NCI-H345 (cell line): Measurements from ENCODE around the gene IQGAP2.
"Not testable (repeated sequence)": the region's sequence is repeated elsewhere in the genome, so short reads cannot be mapped to it uniquely, and the experiment has no call there.

Experiments
- DNase-seq: peaks from one replicate; lab custom pipeline; 2025; lab: John Stamatoyannopoulos, UW

The IQGAP2 gene

DNA sequence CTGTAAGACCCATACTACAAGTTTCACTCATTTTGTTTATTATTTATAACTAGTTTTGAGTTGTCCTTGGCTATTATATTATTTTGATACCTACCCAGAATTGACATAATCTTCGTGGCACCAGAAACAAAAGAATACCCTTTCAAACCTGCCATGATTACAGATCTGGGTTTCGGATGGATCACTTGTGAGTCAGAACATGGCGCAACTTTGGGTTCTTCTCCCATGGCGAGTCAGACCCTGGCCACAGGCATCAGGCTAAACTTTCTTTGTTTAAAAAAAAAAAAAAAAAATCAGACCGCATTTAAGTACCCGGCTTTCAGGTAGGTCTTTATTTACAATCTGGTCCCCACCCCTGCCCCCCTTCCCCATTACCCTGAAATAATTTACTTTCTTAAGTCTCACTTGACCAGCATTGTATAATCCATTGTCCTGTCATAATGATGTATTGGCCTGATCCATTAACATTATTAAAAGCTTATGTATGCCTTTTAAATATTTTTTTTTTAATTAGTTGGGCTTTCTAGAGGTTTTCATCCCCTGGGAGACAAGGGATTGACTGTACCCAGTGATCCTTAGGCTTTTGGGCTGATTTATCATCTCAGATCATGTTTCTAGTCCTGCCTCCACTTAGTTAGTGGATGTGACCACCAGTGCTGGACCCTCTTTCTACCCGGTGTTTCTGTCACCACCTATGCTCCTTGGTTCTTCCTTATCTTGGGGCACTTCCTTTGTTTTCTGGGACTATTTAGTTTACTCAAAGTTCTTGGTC, 176.3 kb downstream of the IQGAP2 start:
- DNase-seq, result no peak

DNA sequence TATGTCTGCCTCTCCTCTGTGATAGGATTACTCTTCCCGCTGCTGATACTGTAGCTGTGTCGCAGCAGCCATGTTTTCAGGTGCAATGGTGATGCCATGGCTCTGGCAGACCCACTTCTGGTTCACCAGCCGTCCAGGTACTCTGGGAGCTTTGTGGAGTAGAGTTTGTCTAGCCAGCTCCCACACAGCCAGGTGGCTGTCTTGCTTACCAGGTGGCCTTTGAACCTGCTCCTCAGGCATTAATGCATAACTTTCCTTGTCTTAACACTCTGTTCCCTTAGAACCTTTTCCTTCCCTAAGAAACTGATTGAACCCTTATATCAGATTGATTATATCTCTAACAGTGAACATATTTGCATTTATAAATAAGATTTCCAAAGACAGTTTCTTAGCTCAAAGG, 177.9 kb downstream of the IQGAP2 start:
- no peak for DNase-seq

DNA sequence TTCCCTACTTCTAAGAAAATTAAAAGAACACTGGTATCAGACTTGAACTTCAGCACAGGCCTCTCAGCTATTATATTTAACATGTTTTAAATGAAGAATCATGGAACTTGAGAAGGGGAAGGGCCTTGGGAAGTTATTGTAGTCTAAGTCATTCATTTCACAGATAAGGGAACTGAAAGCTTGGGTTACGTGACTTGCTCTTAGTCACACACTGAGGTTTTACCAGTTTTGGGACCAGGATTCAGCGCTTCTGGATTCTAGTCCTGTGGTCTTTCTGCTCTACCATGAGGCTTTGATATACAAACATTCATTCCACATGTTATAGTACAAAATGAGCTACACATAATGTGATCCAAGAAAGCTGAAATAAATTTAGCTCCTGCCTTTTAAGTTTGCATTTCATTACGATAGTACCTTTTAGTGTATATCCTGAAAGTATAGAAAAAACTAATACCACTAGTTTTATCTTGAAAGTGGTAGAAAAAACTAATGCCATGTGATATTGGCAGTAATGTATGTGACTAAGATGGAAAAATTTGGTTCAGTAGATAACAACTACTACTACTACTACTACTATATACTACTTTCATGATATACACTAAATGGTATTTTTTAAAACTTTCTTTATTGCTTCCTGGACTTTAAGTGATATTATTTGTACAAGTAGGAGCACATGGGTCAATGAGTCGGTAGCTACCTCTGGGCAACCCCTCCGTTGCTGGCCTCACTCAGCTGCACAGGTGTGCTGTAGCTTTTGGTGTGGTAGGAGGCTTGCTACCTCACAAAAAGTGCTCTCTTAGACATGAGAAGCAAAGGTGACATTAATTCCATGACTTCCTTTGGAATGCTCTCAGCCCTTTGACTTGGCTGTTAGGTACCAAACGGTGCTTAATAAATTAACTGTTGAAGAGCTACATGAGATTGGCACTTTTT, 179.4 kb downstream of the IQGAP2 start:
- DNase-seq, result no peak

DNA sequence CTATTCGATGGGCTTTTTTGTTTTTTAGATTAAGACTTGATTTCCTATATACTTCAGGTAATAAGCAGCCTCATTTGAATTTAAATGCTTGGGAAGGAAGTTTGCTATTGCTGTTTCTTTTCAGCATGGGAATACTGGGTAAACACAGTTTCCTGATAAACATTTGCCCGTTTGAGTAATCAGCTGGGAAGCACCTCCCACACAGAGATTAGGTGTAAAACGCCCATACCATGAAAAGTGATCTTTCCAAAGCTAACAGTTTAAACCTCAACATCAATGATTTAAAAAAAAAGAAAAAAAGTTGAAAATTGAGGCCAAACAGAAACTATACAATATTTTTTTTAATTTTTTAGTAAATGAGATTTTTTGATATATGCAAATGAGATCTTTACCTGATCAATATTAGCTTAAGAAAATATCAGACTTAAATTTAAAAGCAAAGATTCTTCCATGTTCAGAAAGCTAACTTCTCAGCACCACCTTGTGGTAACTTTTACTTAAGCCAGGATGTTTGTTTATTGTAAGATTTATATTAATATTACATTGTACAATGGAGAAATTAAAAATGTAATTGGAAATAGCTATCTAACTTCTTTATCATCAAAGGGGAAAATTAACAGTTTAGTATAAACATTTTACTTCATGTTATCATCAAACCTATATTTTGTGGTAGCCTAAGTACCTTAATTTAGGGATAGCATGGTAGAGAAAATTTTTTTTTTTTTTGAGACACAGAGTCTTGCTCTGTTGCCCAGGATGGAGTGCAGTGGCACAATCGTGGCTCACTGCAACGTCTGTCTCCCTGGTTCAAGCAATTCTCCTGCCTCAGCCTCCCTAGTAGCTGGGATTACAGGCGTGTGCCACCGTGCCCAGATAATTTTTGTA, 180.3 kb downstream of the IQGAP2 start:
- DNase-seq, result no peak

DNA sequence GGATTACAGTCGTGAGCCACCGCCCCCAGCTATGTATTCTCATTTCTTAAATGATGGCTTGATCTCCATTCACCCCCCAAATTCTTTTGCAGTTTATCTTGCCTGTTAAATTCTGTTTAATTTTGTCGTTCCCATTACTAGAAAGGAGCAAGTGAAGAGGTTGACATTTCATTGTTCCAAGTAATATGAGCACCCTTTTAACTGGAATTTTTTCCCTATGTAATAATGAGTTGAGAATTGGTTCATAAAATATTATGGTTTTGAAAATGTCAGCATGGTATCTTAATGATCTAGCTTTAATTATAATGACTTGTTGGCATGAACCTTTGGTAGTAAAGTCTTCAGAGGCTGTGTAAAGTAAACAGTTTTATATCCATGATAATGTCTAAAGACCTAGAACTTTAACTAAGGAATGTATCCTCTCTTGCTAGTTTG, 182.7 kb downstream of the IQGAP2 start:
- DNase-seq, result no peak

DNA sequence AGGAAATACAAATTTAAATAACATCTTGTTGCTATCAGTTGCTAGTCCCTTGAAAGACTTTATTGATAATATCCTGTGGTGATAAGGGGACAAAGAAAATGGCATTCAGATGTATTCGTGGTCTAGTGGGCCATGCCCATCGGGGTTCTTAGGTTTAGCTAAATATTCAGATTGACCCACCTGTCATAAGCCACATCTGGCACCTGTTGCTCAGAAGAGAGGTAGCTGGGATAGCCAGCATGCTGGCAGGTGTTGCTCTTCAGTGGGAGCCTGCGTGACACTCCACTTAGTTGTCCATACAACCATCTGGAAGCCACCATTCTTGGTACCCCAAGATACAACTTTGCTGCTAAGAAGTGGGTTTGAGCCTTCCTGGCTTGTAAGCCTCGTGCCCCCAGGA, 183.4 kb downstream of the IQGAP2 start:
- no peak for DNase-seq

DNA sequence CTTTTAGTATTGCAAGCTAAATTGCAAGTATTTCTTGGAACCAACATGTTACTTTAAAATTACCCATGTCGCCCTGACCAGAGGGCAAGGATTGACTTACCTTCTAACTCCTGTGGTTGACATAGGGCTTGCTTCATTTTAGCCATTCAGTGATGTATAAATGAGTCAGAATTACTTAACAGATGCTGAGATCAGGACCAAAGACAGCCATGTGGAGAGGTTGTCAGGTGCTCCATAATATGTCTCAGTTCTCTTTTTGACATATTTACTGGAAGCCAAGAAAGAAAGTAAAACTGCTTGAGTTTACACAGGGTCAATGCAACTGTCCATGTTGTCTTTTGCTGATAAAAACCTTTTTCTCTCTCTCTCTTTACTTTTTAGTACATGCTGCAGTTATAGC, 186.9 kb downstream of the IQGAP2 start:
- no peak for DNase-seq

DNA sequence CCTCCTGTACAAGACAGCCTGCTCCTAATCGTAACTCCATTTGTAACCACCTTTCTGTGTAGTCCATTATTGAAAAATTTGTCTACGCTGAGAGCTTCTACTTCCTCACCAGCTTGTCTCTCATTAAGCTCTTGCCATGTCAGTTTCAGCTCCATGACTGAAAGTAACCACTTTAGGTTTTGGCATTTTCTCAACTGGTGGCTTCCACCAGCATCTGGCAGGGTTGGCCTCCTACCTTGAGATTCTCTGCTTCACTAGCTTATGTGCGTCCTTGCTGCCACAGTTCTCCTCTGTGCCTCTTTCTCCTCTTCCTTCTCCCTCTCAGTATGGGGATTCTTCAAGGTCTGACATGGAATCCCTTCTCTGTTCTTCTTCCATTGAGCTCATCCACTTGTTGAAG, 188.3 kb downstream of the IQGAP2 start:
- no peak for DNase-seq

DNA sequence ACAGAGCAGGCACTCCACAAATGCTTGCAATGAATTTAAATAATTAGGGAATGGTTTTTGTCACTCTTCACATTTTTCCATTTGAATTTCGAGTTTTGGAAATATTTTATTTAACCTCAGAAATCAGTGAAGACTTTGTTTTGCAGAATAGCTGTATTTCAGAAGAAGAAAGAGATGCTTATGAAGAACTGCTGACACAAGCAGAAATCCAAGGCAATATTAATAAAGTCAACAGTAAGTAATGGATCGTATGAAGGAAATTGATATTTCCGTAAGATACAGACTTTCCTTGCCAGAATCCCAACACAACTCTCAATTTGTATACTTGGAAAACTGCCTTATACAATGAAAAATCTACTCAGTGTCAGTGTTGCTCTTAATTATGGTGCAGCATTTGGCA, 189.6 kb downstream of the IQGAP2 start:
- DNase-seq, result no peak

DNA sequence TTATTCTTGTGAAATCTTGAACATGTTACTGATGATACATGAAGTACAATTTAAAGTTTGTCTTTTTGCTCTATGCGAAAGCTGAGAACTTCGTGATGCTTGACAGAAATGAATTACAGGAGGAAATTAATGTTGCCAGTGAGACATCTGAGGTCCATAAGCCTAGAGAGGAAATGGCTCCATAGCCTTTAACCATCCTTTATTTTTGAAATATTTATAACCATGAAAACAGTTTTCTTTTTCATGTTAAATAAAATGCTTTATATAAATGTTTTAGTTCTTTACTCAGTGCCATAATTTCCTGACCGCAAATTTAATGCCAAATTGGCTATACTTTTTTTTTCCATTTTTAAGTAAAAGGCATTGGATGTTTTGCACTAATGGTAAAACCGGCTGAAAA, 191.0 kb downstream of the IQGAP2 start:
- no peak for DNase-seq

DNA sequence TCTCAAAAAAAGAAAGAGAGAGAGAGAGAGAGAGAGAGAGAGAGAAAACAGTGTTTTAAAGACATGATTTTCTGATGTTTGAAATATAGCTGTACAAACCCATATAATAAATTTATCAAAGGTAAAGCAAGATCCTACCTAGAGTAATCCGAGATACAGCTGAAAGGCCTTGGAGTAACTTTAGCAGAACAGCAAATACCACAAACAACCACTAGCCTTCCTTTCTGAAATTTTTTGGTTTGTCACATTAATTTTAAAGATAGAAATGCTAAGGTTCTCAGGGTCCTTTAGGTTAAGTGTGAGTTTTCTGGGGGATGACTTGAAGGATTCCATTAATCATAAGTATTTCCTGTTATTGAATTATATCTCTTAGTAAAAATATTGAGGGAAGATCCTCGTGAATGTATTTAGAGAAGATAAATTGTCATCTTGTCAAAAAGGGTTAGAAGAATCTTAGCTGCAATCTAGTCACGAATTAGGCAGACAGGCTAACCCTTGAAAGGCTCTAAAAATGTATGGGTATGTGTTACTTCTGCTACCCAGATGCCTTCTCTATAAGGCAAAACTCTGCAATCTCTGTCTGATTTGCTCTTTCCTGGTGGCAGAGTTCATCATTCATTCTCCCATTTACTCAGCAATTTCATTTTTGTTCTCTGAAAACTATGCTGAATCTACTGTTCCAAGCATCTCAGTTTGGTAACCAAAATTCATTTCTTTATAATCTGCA, 192.8 kb downstream of the IQGAP2 start:
- no peak for DNase-seq

DNA sequence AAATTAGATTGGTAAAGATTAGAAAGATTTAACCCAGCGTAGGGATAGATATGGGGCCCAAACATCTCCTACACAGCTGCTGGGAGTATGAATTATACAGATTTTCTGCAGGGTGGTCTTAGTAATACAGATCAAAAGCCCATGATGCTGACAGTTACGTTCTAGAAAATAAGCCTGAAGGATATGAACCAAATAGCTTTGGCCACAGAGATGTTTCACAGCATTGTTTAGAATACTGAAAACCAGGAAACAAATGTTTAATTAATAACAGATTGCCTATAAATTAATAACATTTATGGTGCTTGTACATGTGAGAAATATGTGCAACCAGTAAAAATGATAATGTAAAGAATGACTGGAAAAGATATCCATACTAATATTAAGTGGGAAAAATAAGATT, 195.4 kb downstream of the IQGAP2 start:
- DNase-seq, result no peak

DNA sequence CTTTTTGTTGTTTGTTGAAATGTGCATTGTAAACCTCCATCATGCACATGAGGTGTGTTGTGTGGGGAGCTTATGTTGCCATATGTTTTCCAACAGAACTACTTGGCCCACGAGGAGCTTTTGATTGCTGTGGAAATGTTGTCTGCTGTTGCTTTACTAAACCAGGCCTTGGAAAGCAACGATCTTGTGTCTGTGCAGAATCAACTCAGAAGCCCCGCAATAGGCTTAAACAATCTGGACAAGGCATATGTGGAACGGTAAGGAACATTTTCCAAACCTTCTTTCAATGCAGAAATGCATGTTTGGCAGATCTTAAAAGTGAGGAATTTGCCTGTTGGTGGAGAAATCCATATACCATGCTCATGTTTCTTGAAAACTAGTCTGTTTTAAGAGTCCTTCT, 197.6 kb downstream of the IQGAP2 start:
- DNase-seq, result no peak

DNA sequence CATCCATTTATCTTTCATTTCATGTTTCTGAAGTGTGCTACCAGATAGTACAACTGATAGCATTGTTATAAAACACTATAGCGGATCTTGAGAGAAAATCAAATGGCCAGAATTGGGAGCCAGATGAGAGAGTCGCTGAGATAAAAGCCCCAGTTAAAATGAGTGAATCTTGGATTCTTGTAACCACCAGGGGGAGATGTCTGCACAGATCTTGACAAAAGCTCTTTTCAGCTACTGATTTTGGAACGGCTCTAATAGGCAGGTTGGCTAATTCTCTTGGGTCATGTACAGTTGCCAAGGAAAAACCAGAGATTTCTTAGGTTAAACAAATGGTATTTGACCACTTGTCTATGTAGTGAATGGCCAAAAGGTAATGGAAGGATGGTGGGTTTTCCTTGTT, 198.4 kb downstream of the IQGAP2 start:
- DNase-seq, result peak; percentile 17

DNA sequence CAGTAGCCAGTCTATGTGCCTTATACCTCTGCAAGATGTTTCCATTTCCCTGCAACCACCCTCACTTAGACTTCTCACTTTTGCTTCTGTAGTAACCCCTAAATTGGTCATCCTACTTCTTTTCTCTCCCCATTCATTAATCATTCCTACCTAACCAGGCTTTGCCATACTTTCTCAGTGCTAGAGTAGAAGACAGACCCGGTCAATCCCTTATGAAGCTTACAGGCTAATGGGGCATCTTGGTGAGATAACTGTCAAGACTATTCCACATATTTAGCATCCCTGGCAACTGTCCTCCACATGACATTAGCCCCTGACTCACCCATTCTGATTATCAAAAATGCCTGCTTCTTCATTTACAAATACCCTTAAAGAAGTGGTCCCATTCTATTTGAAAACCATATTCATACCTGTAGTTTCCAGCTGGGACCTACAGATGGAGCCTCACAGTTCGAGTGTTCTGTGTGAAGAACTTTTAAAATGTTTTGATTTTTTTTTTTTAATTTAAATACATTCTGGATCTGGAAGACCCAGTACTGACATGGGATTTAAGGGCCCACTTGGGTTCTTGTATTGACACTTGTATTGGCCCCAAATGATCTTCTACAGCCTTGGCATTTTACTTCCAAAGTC, 199.1 kb downstream of the IQGAP2 start:
- DNase-seq, result no peak

DNA sequence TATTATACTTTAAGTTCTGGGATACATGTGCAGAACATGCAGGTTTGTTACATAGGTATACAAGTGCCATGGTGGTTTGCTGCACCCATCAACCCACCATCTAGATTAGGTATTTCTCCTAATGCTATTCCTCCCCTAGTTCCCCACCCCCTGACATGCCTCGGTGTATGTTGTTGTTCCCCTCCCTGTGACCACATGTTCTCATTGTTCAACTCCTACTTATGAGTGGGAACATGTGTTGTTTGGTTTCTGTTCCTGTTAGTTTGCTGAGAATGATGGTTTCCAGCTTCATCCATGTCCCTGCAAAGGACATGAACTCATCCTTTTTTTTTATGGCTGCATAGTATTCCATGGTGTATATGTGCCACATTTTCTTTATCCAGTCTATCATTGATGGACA, 200.9 kb downstream of the IQGAP2 start:
- not testable (repeated sequence) for DNase-seq

DNA sequence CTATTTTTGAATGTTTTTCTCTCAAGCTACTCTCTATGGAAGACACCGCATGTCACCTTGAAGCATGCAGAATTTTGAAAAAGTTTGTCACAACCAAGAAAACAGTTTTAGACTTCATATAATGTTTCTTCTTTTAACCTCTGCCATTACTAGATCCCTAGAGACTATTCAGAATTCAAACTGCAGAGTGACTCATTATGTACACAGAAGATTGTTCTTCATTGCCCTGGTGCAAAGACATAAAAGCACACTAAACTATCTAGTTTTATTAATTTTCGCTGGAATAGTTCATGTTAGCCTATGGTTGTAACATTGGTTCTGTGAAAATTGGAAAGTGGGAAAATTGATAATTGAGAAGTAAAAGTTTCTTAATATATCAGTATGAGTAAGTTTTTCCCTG, 201.8 kb downstream of the IQGAP2 start:
- DNase-seq, result no peak

DNA sequence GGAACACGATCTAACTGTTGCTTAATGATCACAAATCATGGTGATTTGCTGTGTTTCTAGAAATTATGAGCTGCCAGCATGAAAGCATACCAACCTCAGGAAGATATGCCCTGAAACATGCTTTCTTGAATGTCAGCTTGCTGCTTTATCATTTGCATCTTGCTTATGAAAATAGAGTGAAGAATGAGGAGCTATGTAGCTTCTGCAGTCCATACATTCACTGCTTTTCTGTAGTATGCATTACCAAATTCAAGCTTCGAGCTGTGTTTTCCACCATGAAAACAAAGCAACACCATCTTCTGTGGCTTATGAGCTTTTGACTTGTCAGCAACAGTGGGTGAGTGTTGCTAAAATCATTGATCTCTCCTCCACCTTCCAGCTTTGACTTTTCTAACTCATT, 203.6 kb downstream of the IQGAP2 start:
- DNase-seq, result no peak

DNA sequence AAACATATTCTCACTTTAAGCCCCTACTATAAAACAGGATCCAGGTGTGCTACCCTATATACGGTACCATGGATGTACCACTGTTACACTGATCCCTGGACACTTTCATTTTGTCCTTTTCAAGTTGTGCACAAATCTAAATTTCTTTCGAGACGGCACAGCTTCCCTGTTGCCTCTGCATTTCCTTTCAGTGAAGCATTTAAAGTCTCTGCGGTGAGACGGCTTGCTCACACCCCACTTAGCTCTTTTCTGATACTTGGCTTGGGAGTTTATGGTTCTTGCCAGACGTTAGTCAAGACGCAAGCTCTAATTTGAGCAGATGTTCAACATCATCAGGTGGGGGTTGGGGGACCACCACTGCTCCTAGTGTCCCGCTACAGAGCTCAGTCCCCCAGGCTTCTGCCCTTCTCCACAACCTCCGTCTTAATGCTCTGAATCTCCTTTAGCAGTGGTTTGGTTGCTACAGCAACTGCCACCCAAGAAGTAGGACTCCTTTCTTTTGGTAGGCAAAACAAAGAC, 204.3 kb downstream of the IQGAP2 start:
- DNase-seq, result no peak

DNA sequence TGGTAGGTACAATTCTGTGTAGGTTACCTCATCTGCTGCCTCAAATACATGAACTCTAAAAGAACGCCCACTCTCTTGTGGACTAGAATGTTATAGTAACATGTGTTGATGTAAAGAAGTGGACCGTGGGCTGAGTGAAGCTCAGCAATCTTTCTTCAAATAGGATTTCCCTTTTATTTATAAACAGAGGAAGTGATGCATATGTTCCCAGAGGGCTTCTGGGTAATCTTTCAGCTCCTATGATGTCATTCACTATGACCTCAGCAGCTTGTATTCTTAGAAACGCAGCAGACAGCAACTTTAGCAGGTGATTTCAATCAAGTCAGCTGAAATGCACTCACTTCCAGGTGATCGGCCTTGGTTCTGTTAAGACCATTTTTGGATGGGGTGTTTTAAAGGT, 205.7 kb downstream of the IQGAP2 start:
- no peak for DNase-seq

DNA sequence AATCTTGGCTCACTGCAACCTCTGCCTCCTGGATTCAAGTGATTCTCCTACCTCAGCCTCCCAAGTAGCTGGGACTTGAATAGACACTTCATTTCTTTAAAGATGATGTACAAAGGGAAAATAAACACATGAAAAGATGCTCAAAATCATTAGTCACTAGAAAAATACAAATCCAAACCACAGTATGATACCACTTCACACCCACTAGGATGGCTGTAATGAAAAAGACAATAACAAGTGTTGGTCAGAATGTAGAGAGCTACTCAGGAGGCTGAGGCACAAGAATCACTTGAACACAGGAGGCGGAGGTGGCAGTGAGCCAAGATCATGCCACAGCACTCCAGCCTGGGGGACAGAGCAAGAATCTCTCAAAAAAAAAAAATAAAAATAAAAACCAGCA, 207.1 kb downstream of the IQGAP2 start:
- peak; percentile 2 for DNase-seq
